HL-60 (cell line): ENCODE results near the gene INO80.

Experiments
- DNase-seq, 2 experiments: peaks; one replicate each; pipeline ENCODE4 v3.0.0-alpha.2; 2010 to 2020; ENCODE audit warnings: low read depth in 1 of 2, low spot score in 1 of 2
- H3K27ac ChIP-seq: fragments of 250-450 bp; sonication (Bioruptor Pico); replicated peaks from 2 replicates; pipeline ENCODE4 v1.5.1; 2020; ENCODE audit warnings: mild to moderate bottlenecking, moderate library complexity
- H3K27me3 ChIP-seq: fragments of 250-450 bp; sonication (Bioruptor Pico); 2 replicates; pipeline ENCODE4 v1.5.1; 2021; ENCODE audit warnings: mild to moderate bottlenecking, moderate library complexity; ENCODE audit not compliant: insufficient read depth, poor library complexity, severe bottlenecking
- H3K4me3 ChIP-seq: replicated peaks from 2 replicates; pipeline ENCODE4 v1.5.1; 2011; ENCODE audit warnings: mild to moderate bottlenecking, control low read depth, low read length; ENCODE audit not compliant: insufficient read depth
- GABPA ChIP-seq: IDR thresholded peaks from 2 replicates; pipeline ENCODE4 v1.6.1; 2012; ENCODE audit warnings: low read depth
- POLR2AphosphoS5 ChIP-seq: IDR thresholded peaks from 2 replicates; pipeline ENCODE4 v1.6.1; 2012; ENCODE audit warnings: low read depth
- SPI1 ChIP-seq: IDR thresholded peaks from 2 replicates; pipeline ENCODE4 v1.6.1; 2012; ENCODE audit warnings: low read depth, mild to moderate bottlenecking, borderline replicate concordance
- TF ChIP-seq, protein P1 (sequence below): IDR thresholded peaks from one replicate; pipeline ENCODE4 v1.5.1; 2011; ENCODE audit warnings: low read length, control low read depth, inconsistent platforms; ENCODE audit not compliant: insufficient read depth
- TF ChIP-seq, protein P2 (sequence below): IDR thresholded peaks from 2 replicates; pipeline ENCODE4 v1.6.1; 2012; ENCODE audit warnings: low read depth; ENCODE audit not compliant: insufficient replicate concordance

The INO80 gene

GRCh38 chr15:40948706-40949473 lies 167.2 kb downstream of the INO80 start:
- no peak overlapping the region for H3K4me3 ChIP-seq
- no peak for DNase-seq
- H3K27me3 ChIP-seq = no peaks in the 10 kb centered on the region
- H3K27ac ChIP-seq = no peak overlapping the region
- no peak for TF ChIP-seq GABPA
- TF ChIP-seq, protein P1, sequence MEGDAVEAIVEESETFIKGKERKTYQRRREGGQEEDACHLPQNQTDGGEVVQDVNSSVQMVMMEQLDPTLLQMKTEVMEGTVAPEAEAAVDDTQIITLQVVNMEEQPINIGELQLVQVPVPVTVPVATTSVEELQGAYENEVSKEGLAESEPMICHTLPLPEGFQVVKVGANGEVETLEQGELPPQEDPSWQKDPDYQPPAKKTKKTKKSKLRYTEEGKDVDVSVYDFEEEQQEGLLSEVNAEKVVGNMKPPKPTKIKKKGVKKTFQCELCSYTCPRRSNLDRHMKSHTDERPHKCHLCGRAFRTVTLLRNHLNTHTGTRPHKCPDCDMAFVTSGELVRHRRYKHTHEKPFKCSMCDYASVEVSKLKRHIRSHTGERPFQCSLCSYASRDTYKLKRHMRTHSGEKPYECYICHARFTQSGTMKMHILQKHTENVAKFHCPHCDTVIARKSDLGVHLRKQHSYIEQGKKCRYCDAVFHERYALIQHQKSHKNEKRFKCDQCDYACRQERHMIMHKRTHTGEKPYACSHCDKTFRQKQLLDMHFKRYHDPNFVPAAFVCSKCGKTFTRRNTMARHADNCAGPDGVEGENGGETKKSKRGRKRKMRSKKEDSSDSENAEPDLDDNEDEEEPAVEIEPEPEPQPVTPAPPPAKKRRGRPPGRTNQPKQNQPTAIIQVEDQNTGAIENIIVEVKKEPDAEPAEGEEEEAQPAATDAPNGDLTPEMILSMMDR = no peak
- no peak for TF ChIP-seq SPI1
- TF ChIP-seq, protein P2, sequence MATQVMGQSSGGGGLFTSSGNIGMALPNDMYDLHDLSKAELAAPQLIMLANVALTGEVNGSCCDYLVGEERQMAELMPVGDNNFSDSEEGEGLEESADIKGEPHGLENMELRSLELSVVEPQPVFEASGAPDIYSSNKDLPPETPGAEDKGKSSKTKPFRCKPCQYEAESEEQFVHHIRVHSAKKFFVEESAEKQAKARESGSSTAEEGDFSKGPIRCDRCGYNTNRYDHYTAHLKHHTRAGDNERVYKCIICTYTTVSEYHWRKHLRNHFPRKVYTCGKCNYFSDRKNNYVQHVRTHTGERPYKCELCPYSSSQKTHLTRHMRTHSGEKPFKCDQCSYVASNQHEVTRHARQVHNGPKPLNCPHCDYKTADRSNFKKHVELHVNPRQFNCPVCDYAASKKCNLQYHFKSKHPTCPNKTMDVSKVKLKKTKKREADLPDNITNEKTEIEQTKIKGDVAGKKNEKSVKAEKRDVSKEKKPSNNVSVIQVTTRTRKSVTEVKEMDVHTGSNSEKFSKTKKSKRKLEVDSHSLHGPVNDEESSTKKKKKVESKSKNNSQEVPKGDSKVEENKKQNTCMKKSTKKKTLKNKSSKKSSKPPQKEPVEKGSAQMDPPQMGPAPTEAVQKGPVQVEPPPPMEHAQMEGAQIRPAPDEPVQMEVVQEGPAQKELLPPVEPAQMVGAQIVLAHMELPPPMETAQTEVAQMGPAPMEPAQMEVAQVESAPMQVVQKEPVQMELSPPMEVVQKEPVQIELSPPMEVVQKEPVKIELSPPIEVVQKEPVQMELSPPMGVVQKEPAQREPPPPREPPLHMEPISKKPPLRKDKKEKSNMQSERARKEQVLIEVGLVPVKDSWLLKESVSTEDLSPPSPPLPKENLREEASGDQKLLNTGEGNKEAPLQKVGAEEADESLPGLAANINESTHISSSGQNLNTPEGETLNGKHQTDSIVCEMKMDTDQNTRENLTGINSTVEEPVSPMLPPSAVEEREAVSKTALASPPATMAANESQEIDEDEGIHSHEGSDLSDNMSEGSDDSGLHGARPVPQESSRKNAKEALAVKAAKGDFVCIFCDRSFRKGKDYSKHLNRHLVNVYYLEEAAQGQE = no peak
- no peak for TF ChIP-seq POLR2AphosphoS5

GRCh38 chr15:40944510-40945296 lies 171.4 kb downstream of the INO80 start:
- peak overlapping the region; percentile 91; the same call in 1 of the 2 replicates for H3K27ac ChIP-seq
- no peak overlapping the region for H3K4me3 ChIP-seq
- no peak for DNase-seq
- TF ChIP-seq SPI1 = no peak
- TF ChIP-seq, protein P1 = no peak
- TF ChIP-seq, protein P2 = no peak
- H3K27me3 ChIP-seq = no peaks in the 10 kb centered on the region

DNA sequence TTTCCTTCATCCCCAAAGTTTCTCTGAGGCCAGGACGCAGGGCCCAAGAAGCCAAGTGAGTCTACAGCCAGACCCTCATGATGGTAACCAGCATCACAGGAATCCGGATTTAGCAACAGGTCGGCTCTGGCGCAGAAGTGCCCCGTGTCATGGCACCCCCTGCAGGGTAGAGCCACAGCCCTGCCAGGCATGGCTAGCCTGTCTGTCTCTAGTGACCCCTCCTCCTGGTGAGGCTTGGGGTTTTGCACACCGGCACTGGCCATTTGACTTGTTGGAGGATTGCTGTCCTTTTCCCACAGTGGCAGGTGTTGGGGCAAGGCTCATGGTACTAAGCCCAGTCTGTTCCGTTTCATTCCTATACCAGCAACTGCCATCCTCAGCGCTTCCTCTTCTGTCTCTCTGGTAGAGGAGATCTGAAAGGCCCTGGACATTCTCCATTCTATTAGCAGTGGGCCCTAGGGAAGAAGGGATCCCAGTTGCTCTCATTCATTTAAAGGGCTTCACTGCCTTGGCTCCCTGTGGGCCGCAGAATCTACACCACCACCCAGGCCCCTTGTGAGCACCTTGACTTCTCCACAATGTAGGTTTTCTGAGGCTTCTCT lies 172.2 kb downstream of the INO80 start:
- Histone ChIP-seq H3K4me3 (no peak overlapping the region), H3K27ac (peak overlapping the region; percentile 91), H3K27me3 (no peaks in the 10 kb centered on the region)
- TF ChIP-seq, protein P2 = no peak
- TF ChIP-seq GABPA (no peak), SPI1 (peak; percentile 68; the same call in 1 of the 2 replicates)
- TF ChIP-seq, protein P1 = no peak
- peak in 1 of 2 experiments; percentile 34 for DNase-seq
